Calu3 (cell line): ENCODE measurements around the gene FAM13B. TPM values are rescaled to one million over a fixed set of nuclear protein-coding genes. Genes with fewer than 3 reads are reported as not detected.

ENCODE experiments used
- BruUV-seq: library from RNA; stranded (reverse); fragments of 400-500 nt; replicated peaks from 2 replicates; lab custom pipeline; 2021; lab: Mats Ljungman, UMichigan
- CTCF ChIA-PET: fragments of 300-600 bp; sonication (Branson Sonifier 250); formaldehyde crosslinking; loops from one replicate; lab custom pipeline; 2022; ENCODE audit warnings: antibody characterized with exemption; lab: Charles Lee
- DNase-seq: peaks from one replicate; pipeline ENCODE4 v3.0.0; 2022
- H3K27ac Mint-ChIP-seq: one replicate; pipeline ENCODE4 v1.8.0; 2022; ENCODE audit warnings: mixed read lengths; ENCODE audit not compliant: unreplicated experiment
- H3K27me3 Mint-ChIP-seq: one replicate; pipeline ENCODE4 v1.8.0; 2022; ENCODE audit warnings: mixed read lengths; ENCODE audit not compliant: unreplicated experiment
- H3K36me3 Mint-ChIP-seq: one replicate; pipeline ENCODE4 v1.8.0; 2022; ENCODE audit warnings: mild to moderate bottlenecking, moderate library complexity, mixed read lengths; ENCODE audit not compliant: insufficient read depth, unreplicated experiment
- H3K4me1 Mint-ChIP-seq: one replicate; pipeline ENCODE4 v1.8.0; 2022; ENCODE audit warnings: mild to moderate bottlenecking, low read depth, mixed read lengths; ENCODE audit not compliant: unreplicated experiment
- H3K4me3 Mint-ChIP-seq: one replicate; pipeline ENCODE4 v1.8.0; 2022; ENCODE audit warnings: mild to moderate bottlenecking, low read depth, moderate library complexity, mixed read lengths; ENCODE audit not compliant: unreplicated experiment
- H3K9me3 Mint-ChIP-seq: one replicate; pipeline ENCODE4 v1.8.0; 2022; ENCODE audit warnings: low read depth, mixed read lengths; ENCODE audit not compliant: unreplicated experiment
- CTCF ChIP-seq: fragments of 200-600 bp; IDR thresholded peaks from one replicate; pipeline ENCODE4 v1.8.0; 2022; ENCODE audit warnings: antibody characterized with exemption; ENCODE audit not compliant: unreplicated experiment
- intact Hi-C: fragments of 100-400 bp; cut with micrococcal nuclease; formaldehyde crosslinking; loops from one replicate; pipeline ENCODE4 v1.10.0; 2022; ENCODE audit not compliant: unreplicated experiment
- total RNA-seq: library from RNA; stranded (reverse); gene quantifications from 2 replicates; pipeline ENCODE4 v1.2.3, GENCODE V29; 2022

The FAM13B gene
- total RNA-seq, 1 experiment from 2014 or later, result 34.9 TPM

- Mint-ChIP-seq H3K4me3 (peak overlapping the region; percentile 14), H3K4me1 (peaks cover 66% of the 10 kb centered on the region), H3K36me3 (peaks cover 12% of the 10 kb centered on the region), H3K9me3 (no peaks in the 10 kb centered on the region), H3K27ac (peak overlapping the region; percentile 69), H3K27me3 (no peaks in the 10 kb centered on the region)
- TF ChIP-seq CTCF, result no peak
- CTCF ChIA-PET, result no interaction called here
- no TSS peak for BruUV-seq
- intact Hi-C loops, result no loop called here
- no peak for DNase-seq
Observed at GRCh38 chr5:137997726-137998213, 35.1 kb downstream of the FAM13B start.

GRCh38 chr5:137995749-137996128, 37.1 kb downstream of the FAM13B start:
- DNase-seq, result no peak
- Mint-ChIP-seq H3K4me1 (peaks cover 57% of the 10 kb centered on the region), H3K27ac (peak overlapping the region; percentile 34), H3K27me3 (no peaks in the 10 kb centered on the region), H3K36me3 (peaks cover 9% of the 10 kb centered on the region), H3K9me3 (no peaks in the 10 kb centered on the region), H3K4me3 (no peak overlapping the region)
- no TSS peak for BruUV-seq
- TF ChIP-seq CTCF, result no peak
- CTCF ChIA-PET, result interaction anchor here (0.6 kb wide), 1 partner anchor 162 kb away, joined by 4 read pairs; no protein-coding TSS in a partner anchor
- intact Hi-C loops, result no loop called here

- Mint-ChIP-seq H3K9me3 (no peaks in the 10 kb centered on the region), H3K27ac (peak overlapping the region; percentile 34), H3K36me3 (peaks cover 9% of the 10 kb centered on the region), H3K4me3 (no peak overlapping the region), H3K27me3 (no peaks in the 10 kb centered on the region), H3K4me1 (peaks cover 57% of the 10 kb centered on the region)
- TF ChIP-seq CTCF, result no peak
- intact Hi-C loops, result no loop called here
- CTCF ChIA-PET, result interaction anchor here (0.6 kb wide), 1 partner anchor 162 kb away, joined by 4 read pairs; no protein-coding TSS in a partner anchor
- no TSS peak for BruUV-seq
- no peak for DNase-seq
Observed at GRCh38 chr5:137995077-137995748, 37.7 kb downstream of the FAM13B start.

- no TSS peak for BruUV-seq
- no peaks in the 10 kb centered on the region for H3K27me3 Mint-ChIP-seq
- no peak overlapping the region for H3K27ac Mint-ChIP-seq
- no peak overlapping the region for H3K4me3 Mint-ChIP-seq
- no peak for TF ChIP-seq CTCF
- intact Hi-C loops, result no loop called here
- no peaks in the 10 kb centered on the region for H3K9me3 Mint-ChIP-seq
- H3K4me1 Mint-ChIP-seq, result peaks cover 52% of the 10 kb centered on the region
- CTCF ChIA-PET, result no interaction called here
- H3K36me3 Mint-ChIP-seq, result peaks cover 7% of the 10 kb centered on the region
- DNase-seq, result no peak
Observed at GRCh38 chr5:137994556-137994955, 38.3 kb downstream of the FAM13B start.
